HG02588 (cell line): ENCODE data around the gene SLFN12L.
A peak's percentile ranks its signal among the peaks of the same experiment; 100 is the strongest.
"Not testable (repeated sequence)": the region's sequence is repeated elsewhere in the genome, so short reads cannot be mapped to it uniquely, and the experiment has no call there.

Experiments
- ATAC-seq: cut with Tn5 transposase; IDR thresholded peaks from one replicate; pipeline ENCODE4 v1.9.1; 2021; ENCODE audit warnings: mild to moderate bottlenecking, moderate library complexity; ENCODE audit not compliant: unreplicated experiment

The SLFN12L gene

DNA sequence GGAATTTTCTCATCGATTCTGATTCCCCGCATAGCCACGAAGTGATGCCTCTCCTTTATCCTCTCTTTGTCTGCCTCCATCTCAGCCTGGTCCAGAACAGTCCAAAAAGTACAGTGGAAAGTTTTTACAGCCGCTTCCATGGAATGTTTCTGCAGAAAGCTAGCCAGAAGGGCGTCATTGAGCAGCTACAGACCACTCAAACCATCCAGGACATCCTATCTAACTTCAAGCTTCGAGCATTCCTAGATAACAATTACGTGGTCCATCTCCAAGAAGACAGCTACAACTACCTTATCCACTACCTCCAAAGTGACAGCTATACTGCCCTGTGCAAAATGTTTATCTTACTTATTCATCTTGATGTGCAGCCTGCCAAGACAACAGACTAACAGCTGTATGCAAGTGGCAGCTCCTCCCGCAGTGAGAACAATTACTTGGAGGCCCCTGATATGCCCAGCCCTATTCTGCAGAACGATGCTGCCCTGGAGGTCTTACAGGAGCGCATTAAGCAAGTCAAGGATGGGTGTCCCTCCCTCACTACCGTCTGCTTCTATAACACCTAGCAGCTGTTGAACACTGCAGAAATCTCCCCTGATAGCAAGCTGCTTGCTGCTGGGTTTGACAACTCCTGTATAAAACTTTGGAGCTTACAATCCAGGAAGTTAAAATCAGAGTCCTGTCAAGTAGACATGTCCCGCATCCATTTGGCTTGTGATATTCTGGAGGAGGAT, 38.9 kb downstream of the SLFN12L start:
- ATAC-seq = no peak

DNA sequence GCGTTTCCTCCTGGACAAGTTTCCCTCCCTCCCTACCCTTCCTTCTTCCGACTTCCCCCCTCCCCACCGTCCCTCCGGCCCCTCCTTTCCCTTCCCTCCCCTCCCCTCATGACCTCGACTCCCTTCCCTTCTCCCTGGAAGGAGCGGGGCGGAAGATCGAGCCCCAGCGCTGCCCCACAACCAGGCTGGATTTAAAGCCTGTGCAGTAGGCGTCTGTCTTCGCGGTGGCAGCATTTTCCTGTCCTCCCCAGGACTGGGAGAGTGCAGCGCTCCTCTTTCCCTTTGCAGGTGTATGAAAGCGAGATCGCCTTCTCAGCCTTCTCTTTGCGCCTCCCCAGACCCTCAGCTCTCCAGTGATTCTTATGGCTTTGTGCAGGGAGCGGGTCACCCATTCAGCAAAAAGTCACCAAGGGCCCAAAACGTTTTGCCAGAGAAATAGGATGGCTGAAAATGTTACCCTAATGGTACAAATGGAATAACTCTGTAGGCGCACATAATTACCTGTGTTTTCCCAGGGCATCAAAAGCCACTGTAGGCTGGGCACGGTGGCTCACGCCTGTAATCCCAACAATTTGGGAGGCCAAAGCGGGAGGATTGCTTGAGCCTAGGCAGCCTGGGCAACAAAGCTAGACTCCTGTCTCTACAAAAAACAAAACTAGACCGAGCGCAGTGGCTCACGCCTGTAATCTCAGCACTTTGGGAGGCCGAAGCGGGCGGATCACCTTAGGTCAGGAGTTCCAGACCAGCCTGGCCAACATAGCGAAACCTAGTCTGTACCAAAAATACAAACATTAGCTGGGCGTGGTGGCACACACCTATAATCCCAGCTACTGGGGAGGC, 40.8 kb downstream of the SLFN12L start:
- no peak for ATAC-seq

DNA sequence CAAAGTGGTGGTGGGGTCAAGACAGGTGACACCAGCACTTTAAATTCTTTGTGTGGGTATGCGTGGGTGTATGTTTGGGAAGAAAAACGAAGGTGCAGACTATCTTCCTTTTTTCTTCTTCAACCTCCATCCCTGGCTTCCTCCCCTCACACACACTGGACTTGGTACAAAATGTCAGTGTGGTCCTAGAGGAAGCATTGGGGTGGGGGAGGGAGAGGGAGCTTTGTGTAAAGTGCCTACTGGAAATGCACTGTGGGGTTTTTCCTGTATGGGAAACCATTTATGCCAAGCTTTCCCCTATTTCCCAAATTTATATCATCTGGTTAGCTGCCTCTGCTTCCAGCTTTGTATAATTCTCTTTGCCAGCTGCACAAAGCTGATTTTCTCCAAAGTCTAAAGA, 44.4 kb downstream of the SLFN12L start:
- no peak for ATAC-seq

DNA sequence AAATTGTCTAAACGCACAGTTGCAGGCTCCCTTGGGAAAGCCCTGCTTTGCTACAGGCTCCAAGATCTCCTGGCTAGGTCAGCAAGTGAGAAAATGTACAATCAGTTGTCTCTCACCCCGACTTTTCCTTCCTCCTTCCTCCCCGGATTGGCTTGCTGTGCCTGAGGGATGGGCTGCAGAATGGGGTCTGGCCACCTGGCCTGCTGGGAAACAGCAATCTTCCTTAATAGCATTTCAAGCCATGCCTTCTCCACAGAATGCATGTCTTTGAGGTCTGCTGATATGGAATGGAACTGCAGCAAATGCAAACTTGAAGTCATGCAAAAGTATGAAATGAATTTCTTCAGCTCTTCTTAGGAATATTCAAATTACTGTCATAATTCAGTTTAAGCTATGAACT, 46.1 kb downstream of the SLFN12L start:
- ATAC-seq = no peak

DNA sequence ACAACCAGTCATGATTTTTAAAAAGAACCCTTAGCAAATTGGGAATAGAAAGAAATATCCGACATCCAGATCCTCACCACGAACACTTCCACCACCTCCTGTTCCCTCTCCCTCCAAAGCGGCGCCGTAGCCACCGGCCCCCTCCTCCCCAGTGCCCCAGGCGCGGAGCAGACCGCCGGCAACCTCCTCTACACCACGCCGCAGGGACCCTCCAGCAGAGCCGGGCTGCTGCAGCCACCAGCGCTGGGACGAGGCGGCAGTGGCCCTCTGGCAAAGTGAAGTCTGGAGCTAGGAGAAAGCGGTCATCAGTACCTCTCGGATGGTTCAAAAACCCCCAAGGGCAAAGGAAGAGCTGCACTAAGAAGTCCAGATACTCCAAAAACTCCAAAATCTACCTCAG, 47.5 kb downstream of the SLFN12L start:
- no peak for ATAC-seq

DNA sequence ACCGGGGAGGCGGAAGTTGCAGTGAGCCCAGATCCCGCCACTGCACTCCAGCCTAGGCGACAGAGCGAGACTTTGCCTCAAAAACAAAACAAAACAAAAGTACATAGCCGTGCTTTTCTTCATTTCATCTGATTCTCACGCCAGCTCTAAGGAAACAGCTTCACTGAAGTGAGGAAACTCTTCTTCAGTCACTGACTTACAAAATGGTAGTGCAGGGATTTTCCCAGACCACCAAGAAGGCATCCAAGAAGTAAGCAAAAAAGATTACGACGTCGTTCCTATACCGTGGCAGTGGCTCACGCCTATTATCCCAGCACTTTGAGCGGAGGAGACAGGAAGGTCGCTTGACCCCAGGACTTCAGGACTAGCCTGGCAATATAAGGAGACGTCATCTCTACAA, 48.5 kb downstream of the SLFN12L start:
- no peak for ATAC-seq

DNA sequence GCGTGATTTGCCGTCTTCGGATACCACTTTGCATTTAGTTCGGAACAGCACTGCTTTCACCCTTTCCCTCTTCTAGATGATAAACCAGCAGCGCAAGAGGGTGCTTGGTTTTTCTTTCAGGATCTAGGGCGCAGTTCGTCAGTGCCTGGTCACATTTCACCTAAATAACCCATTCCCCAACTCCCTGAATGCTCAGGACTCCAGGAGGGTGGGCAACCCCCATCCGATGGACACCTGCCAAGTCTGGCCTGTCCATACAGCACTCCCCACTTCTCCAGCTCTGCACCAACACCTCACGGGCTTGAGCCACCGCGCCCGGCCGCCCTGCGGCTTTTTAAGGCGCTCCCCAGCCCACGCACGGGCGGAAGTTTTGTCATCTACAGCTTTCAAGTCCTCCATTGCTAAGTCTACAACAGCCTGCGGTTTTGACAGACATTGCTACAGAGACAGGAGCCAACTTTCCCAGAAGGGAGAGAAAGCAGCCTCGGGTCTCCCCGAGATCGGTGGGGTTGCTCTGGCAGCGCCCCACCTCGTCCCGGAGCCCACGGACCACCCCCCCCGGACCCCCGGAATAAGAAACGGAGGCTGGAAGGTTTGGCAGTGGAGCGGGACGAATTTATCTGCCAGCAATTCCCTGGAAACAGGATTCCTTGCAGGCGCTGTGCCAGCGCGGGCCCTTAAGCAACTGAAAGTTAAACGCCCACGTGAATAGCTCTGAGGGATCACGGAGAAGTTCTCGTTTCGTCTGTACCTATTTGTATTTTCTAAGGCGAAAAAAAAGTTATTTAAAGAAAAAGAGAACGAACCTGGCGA, 50.4 kb downstream of the SLFN12L start:
- ATAC-seq = no peak

DNA sequence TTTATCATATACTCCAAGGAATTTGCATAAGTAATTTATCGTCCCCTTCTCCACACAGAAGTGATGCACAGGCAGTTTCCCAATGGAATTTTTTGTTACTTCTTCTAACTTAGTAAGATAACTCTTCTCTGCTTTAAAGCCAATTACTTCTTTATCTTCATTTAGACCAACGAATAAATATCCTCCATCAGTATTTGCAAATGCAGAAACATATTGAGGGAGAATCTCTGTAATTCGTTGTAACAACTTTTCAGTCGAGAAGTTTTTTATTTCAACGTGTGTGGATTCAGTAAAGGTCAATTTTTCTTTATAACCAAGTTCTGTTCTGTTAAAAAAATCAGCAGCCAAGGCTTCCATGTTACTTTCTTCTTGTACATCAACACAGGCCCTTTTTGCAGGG, 58.2 kb downstream of the SLFN12L start:
- ATAC-seq = no peak

DNA sequence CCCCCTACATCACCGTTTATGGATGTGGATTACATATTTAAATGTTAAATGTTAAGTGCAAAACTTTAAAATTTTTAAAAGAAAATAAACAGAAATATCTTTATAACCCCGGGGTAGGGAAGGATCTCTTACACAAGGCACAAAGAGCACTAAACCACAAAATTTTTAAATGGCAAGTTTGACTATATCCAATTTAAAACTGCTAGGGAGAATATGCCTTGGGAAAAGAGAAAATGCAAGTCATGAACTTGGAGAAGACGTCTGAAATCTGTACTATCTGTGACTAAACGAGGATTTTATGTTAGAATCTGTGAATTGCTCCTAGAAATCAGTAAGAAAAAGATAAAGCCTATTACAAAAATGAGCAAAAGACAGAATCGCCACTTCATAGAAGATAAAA, 60.2 kb downstream of the SLFN12L start:
- ATAC-seq = no peak

DNA sequence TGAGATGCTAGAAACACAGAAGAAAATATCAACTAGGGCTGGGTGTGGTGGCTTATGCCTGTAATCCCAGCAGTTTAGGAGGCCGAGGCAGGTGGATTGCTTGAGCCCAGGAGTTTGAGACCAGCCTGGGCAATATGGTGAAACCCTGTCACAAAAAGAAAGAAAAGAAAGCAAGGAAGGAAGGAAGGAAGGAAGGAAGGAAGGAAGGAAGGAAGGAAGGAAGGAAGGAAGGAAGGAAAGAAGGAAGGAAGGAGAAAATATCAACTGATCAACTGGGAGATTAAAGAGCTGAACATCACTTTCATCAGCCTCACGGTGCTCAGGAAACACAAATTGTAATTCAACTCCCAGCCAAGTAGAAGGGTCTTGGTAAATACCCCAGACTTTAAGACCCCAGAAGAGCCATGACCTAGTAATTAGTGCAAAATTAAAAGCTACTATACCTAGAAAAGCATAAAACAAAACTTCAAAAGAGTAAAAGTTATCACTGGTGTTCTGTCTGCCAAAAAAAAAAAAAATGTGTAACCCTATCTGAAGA, 61.1 kb downstream of the SLFN12L start:
- no peak for ATAC-seq

DNA sequence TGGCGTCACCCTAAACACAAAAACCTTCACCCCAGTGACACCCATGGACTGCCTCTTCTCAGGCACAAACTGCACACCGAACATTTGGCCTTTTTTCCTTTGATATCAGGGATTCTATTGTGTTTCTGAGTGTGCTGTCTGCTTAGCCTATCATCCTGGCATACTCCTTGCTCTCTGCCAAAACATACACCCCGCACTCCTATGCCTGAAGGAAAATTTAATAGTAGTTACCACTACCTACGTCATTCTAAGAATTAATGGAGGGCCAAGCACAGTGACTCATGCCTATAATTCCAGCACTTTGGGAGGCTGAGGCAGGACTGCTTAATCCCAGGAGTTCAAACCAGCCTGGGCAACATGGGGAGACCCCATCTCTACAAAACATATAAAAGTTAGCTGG, 69.0 kb downstream of the SLFN12L start:
- ATAC-seq = no peak

DNA sequence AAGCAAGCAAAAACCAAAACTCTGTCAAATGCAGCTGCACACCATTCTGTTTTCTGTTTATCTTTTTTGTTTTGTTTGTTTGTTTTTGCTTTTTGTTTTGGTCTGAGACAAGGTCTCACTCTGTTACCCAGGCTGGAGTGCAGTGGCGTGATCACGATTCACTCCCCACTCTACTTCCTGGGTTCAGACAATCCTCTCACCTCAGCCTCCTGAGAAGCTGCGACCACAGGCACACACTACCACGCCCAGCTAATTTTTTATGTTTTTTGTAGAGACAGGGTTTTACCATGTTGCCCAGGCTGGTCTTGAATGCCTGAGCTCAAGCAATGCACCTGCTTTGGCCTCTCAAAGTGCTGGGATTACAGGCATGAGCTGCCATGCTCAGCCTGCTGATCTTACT, 69.7 kb downstream of the SLFN12L start:
- no peak for ATAC-seq

DNA sequence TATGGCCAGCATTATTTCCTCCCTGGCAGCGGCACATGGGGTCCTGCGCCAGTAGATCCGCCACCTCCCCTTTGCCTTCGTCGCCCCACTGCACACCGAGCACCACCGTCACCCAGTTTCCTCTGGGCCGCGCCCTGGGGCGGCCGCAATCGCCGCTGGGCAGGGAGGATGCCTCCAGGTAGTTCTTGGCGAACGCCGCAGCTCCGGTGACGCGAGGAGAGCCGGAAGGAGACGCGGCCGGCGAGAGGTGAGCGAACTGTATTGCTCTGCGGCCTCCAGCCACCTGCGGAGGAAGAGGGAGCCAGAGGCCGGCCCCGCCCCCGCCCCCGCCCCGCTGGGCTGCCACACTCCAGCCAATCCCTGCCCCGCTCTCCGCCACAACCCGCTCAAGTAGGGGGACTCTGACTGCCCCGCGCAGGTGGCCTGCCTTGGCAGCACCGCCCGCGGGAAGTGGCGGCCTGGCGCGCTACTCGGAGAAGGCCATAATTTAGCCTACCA, 77.1 kb downstream of the SLFN12L start:
- peak; percentile 89 for ATAC-seq

DNA sequence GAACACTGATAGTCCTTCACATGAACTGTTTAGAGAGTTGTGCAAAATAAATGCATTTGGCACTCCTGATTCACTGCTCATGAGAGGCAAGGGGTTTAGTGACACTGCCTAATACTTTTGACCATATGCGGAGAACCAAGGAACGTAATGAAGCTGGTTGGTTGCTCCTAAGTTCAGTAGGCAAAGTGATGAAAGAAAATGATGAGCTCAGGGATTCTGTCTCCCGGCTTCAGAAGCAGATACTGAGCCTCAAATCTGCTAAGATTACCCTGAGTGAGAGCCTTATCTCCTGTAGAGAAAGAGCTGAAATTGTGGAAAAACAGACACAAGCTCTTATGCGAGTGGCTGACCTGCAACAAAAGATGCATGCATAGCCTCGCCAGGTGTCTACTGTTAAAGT, 83.4 kb downstream of the SLFN12L start:
- not testable (repeated sequence) for ATAC-seq

DNA sequence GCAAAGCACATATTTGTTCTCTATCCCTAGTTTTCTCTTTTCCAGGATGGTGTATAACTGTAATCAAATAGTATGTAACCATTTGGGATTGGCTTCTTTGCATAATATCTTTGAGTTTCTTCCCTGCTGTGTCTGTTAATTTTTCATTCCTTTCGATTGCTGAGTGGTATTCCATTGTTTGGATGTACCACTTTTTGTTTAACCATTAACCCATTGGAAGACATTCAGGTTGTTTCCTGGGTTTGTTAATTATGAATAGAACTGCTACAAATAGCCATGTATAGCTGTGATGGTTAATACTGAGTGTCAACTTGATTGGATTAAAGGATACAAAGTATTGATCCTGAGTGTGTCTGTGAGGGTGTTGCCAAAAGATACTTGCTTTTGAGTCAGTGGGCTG, 84.3 kb downstream of the SLFN12L start:
- no peak for ATAC-seq

DNA sequence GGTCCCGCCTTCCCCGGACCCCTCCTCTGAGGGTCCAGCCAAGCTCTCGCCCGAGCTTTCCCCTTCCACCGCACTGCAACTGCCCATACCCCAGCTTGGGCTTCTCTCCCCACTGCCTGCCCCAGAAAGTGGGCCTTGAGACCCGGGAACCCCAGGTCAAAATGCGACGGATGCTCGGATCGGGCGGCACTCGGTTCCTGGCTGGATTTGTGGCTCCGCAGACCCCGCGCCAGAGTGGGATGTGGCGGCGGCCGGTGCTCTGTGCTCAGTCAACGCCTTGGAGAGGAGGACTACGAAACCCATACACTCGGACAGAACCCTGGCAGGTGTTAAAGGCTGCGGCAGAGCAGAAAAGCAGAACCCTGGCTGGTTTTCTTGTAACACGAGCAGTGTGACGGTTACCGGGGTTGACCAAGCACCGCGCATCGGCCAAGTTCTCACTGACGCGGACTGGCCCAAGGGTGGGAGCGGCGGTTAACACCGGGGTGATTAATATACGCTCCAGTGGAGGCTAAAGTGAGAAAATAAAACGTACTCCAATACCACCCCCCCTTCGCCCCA, 88.0 kb downstream of the SLFN12L start:
- no peak for ATAC-seq

DNA sequence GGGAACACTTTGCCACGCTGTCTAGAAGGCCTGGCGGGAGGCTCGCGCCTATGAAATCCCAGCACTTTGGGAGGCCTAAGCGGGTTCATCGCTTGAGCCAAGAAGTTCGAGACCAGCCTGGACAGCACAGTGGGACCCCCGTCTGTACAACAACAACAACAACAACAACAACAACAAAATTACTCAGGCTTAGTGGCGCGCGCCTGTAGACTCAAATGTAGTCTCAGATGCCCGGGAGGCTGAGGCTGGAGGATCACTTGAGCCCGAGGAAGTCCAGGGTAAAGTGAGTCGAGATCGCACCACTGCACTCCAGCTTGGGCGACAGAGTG, 88.6 kb downstream of the SLFN12L start:
- ATAC-seq = no peak

DNA sequence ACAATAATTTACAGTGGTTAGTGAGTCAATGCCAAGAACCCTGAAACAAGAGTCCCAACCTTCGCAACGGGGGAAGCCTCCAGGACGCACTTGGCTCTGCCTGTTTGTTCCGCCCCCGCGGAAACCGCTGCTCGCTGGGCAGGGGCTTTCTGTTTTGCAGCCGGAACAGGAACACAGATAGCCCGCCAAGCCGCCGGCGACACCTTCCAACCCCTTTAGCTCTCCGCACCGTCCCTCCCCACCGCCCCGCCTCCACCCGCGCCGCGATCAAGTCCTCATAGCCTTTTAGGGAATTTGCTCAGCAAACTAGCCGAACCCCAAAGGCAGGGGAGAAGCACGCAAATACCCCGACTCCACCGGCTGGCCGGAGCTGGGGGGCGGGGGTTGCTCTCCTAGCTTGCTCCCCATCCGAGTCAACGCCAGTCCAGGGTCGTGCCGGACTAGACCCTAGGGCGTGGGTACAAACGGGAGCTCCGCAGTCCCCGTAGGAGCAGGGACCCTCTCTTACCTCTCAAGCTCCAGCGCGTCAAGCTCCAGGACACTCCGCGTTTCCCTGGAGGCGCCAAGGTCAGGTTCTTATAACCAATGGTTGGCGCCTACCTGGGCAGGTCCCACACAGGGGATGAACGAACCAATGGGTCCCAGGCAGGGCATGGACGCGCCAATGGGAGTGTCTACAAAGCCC, 89.1 kb downstream of the SLFN12L start, which contains the start of gene SLFN13:
Gene SLFN13, minus strand, starts transcription at position 553 of the 685 bp plus-strand sequence. CDS start 3,086 bp downstream, outside the sequence.
- ATAC-seq = peak; percentile 73

DNA sequence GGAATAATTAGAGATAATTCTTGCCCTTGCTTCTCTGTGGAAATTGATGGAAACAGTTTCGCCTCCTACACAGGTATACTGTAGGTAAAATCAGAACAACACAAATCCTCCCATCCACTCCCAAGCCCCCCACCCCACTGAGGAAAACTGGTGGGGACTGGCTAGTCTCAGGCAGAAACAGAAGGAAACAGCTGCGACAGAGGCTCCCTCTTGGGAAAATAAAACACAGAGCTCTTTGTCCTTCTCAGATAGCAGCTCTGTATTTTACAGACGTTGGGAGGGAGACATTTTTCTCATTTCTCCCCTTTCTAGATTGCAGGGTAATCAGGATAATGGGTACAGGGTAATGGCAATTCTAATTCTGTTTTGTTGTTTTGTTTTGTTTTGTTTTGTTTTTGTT, 90.0 kb downstream of the SLFN12L start:
- ATAC-seq = no peak

DNA sequence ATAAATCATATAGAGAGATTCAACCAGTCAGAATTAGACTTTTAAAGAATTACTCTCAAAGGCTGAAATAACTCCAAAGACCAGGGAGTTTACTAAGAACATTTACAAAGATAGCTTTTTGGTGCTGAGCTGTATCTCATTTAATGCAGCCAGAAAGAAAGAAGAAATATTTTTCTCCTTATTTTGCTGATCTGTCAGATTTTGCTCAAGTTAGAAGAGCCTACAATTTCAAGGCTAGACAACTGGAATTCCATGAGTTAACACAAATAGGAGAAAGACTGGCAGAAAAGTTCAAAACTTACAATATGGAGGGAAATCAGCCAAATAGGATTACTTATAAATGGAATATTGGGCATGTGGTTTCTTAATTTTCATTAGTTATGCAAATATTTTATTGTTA, 99.0 kb downstream of the SLFN12L start:
- ATAC-seq = no peak
